Ishikawa (cell line): Measurements from ENCODE around the gene MTOR.

Experiments used
- CEBPB ChIP-seq: IDR thresholded peaks from 2 replicates; pipeline ENCODE4 v1.6.1; 2012
- NFIC ChIP-seq: IDR thresholded peaks from 2 replicates; pipeline ENCODE4 v1.6.1; 2012
- TAF1 ChIP-seq: IDR thresholded peaks from 2 replicates; pipeline ENCODE4 v1.6.1; 2012; ENCODE audit warnings: low read depth, mild to moderate bottlenecking

GRCh38 chr1:11273595-11274234, 11.4 kb upstream of the MTOR start:
- TF ChIP-seq NFIC (no peak), TAF1 (no peak), CEBPB (no peak)
